MM.1S (cell line): Measurements from ENCODE around the gene NUDT15.
A peak's percentile ranks its signal among the peaks of the same experiment; 100 is the strongest.

Experiments used
- DNase-seq: peaks from one replicate; pipeline ENCODE4 v3.0.0-alpha.2; 2015
- H2AFZ ChIP-seq: fragments of 300-600 bp; sonication (generic); 2 replicates; pipeline ENCODE4 v1.6.0; 2016; ENCODE audit warnings: antibody characterized with exemption, low read length
- H3F3A ChIP-seq: fragments of 300-600 bp; sonication (generic); 2 replicates; pipeline ENCODE4 v1.6.1; 2016; ENCODE audit warnings: mild to moderate bottlenecking, antibody characterized with exemption, low read length, moderate library complexity, mixed read lengths; ENCODE audit not compliant: insufficient read depth
- H3K27ac ChIP-seq: fragments of 300-600 bp; sonication (generic); 2 replicates; pipeline ENCODE4 v1.5.1; 2016; ENCODE audit warnings: mild to moderate bottlenecking, low read length
- H3K27me3 ChIP-seq: fragments of 300-600 bp; sonication (generic); replicated peaks from 2 replicates; pipeline ENCODE4 v1.6.0; 2016; ENCODE audit warnings: low read length; ENCODE audit not compliant: insufficient read depth
- H3K36me3 ChIP-seq: fragments of 300-600 bp; sonication (generic); replicated peaks from 2 replicates; pipeline ENCODE4 v1.6.1; 2016; ENCODE audit warnings: mild to moderate bottlenecking, low read length, mixed read lengths; ENCODE audit not compliant: insufficient read depth
- H3K4me1 ChIP-seq: fragments of 300-600 bp; sonication (generic); 2 replicates; pipeline ENCODE4 v1.6.1; 2016; ENCODE audit warnings: low read length, mixed read lengths
- H3K4me2 ChIP-seq: fragments of 300-600 bp; sonication (generic); 2 replicates; pipeline ENCODE4 v1.6.0; 2016; ENCODE audit warnings: low read depth, low read length
- H3K4me3 ChIP-seq: fragments of 300-600 bp; sonication (generic); 2 replicates; pipeline ENCODE4 v1.5.1; 2016; ENCODE audit warnings: low read length, mixed read lengths
- H3K79me2 ChIP-seq: fragments of 300-600 bp; sonication (generic); 2 replicates; pipeline ENCODE4 v1.6.1; 2016; ENCODE audit warnings: mixed run types, low read length, mixed read lengths
- H3K9ac ChIP-seq: fragments of 300-600 bp; sonication (generic); 2 replicates; pipeline ENCODE4 v1.6.1; 2016; ENCODE audit warnings: low read length, mixed read lengths
- H3K9me2 ChIP-seq: fragments of 300-600 bp; sonication (generic); replicated peaks from 2 replicates; pipeline ENCODE4 v1.6.1; 2016; ENCODE audit warnings: mild to moderate bottlenecking, low read length, mixed read lengths; ENCODE audit not compliant: insufficient read depth
- H3K9me3 ChIP-seq: fragments of 300-600 bp; sonication (generic); replicated peaks from 2 replicates; pipeline ENCODE4 v1.6.1; 2016; ENCODE audit warnings: mild to moderate bottlenecking, low read length, mixed read lengths; ENCODE audit not compliant: insufficient read depth
- H4K20me1 ChIP-seq: fragments of 300-600 bp; sonication (generic); 2 replicates; pipeline ENCODE4 v1.6.1; 2016; ENCODE audit warnings: mild to moderate bottlenecking, low read length, moderate library complexity, mixed read lengths; ENCODE audit not compliant: insufficient read depth
- EZH2 ChIP-seq: fragments of 300-600 bp; sonication (generic); optimal IDR thresholded peaks from 2 replicates; pipeline ENCODE3; 2017; ENCODE audit warnings: low read depth, mild to moderate bottlenecking, antibody characterized with exemption, low read length, mixed read lengths
- EZH2phosphoT487 ChIP-seq: fragments of 300-600 bp; sonication (generic); IDR thresholded peaks from 2 replicates; pipeline ENCODE4 v1.6.1; 2018; ENCODE audit warnings: antibody characterized with exemption, low read length
- TF ChIP-seq, protein P1 (sequence below): fragments of 300-600 bp; sonication (generic); IDR thresholded peaks from 2 replicates; pipeline ENCODE4 v1.5.1; 2016; ENCODE audit warnings: antibody characterized with exemption, low read length, mixed read lengths

The NUDT15 gene

DNA sequence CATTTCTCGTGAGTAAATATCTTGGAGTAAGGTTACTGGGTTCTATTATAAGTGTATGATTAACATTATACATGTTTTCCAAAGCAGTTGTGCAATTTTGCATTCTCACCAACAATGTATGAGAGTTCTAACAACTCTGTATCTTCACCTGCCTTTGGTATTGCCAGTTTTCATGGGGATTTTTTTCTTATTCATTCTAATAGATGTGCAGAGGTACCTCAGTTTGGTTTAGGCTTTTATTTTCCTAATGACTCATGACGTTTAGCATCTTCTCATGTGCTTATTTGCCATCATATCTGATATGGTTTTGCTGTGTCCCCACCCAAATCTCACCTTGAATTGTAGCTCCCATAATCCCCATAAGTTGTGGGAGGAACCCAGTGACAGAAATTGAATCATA lies 7.7 kb upstream of the NUDT15 start:
- TF ChIP-seq EZH2 (no peak), EZH2phosphoT487 (no peak)
- TF ChIP-seq, protein P1, sequence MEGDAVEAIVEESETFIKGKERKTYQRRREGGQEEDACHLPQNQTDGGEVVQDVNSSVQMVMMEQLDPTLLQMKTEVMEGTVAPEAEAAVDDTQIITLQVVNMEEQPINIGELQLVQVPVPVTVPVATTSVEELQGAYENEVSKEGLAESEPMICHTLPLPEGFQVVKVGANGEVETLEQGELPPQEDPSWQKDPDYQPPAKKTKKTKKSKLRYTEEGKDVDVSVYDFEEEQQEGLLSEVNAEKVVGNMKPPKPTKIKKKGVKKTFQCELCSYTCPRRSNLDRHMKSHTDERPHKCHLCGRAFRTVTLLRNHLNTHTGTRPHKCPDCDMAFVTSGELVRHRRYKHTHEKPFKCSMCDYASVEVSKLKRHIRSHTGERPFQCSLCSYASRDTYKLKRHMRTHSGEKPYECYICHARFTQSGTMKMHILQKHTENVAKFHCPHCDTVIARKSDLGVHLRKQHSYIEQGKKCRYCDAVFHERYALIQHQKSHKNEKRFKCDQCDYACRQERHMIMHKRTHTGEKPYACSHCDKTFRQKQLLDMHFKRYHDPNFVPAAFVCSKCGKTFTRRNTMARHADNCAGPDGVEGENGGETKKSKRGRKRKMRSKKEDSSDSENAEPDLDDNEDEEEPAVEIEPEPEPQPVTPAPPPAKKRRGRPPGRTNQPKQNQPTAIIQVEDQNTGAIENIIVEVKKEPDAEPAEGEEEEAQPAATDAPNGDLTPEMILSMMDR, result no peak

DNA sequence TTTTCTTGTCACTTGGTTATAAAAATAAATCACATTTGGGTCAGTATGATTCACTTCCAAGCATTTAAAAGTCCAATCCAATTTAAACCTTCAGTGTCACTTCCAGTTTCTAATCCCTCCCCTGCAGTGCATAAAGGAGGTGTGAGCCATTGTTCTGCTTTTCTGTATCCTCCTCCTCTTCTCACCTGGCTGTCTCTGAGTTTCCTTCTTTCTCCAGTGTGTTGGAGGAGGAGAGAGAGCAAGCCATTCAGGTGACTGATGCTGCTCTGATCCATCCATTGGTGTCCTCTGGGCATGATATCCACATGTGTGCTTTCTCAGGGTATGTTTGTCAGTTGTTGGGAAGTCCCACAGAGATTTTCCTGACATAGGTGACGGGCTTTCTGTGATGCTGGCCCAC lies 1.2 kb downstream of the NUDT15 start:
- no peak for TF ChIP-seq EZH2
- DNase-seq, result no peak

More for the DNA sequence above, 7.7 kb upstream of the NUDT15 start:
- Histone ChIP-seq H3K79me2 (no peaks in the 10 kb centered on the region), H3K4me3 (no peak overlapping the region), H3K27ac (no peak overlapping the region), H3K27me3 (no peaks in the 10 kb centered on the region), H3F3A (no peaks in the 10 kb centered on the region), H3K4me2 (no peak overlapping the region), H4K20me1 (no peaks in the 10 kb centered on the region), H3K4me1 (no peaks in the 10 kb centered on the region), H2AFZ (no peak overlapping the region), H3K9me3 (no peaks in the 10 kb centered on the region), H3K9me2 (no peaks in the 10 kb centered on the region), H3K36me3 (no peaks in the 10 kb centered on the region), H3K9ac (no peak overlapping the region)
- DNase-seq, result no peak

DNA sequence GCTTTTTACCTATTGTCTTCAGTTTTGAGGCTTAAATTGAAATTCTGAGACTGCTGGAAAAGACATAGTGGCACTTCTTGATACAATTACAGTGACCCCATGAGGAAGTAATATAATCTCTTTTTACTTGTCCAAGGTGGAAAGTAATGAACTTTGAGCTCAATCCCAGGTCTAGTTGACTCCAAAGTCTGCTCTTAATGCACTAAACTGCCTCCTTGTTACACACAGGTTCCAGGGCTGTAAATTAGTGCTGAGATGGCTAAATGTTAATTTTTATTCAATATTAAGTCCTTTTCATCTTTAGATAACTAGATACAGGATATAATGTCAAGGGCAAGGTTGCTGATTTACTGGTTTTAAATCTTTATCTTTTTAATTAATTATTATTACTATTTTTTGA lies 2.5 kb downstream of the NUDT15 start:
- no peaks in the 10 kb centered on the region for H3K4me1 ChIP-seq
- H3K4me2 ChIP-seq, result no peak overlapping the region
- no peak overlapping the region for H2AFZ ChIP-seq
- H3K9ac ChIP-seq, result no peak overlapping the region
- H3K9me2 ChIP-seq, result no peaks in the 10 kb centered on the region
- TF ChIP-seq EZH2 (no peak), EZH2phosphoT487 (no peak)
- TF ChIP-seq, protein P1, result no peak
- peaks cover 10% of the 10 kb centered on the region; the same call in 1 of the 2 replicates for H3K79me2 ChIP-seq
- no peak for DNase-seq
- H3K27me3 ChIP-seq, result no peaks in the 10 kb centered on the region
- peaks cover 10% of the 10 kb centered on the region; the same call in 1 of the 2 replicates for H3F3A ChIP-seq
- no peaks in the 10 kb centered on the region for H3K9me3 ChIP-seq
- no peaks in the 10 kb centered on the region for H3K36me3 ChIP-seq
- no peak overlapping the region for H3K4me3 ChIP-seq
- H4K20me1 ChIP-seq, result no peaks in the 10 kb centered on the region
- H3K27ac ChIP-seq, result no peak overlapping the region

More for the DNA sequence above, 1.2 kb downstream of the NUDT15 start:
- peak overlapping the region; percentile 80; the same call in 1 of the 2 replicates for H3K4me3 ChIP-seq
- no peaks in the 10 kb centered on the region for H3K36me3 ChIP-seq
- peak overlapping the region; percentile 84; the same call in 1 of the 2 replicates for H3K9ac ChIP-seq
- peaks cover 10% of the 10 kb centered on the region; the same call in 1 of the 2 replicates for H3F3A ChIP-seq
- H3K27me3 ChIP-seq, result no peaks in the 10 kb centered on the region
- no peak overlapping the region for H2AFZ ChIP-seq
- H3K79me2 ChIP-seq, result peaks cover 10% of the 10 kb centered on the region; the same call in 1 of the 2 replicates
- no peaks in the 10 kb centered on the region for H3K9me2 ChIP-seq
- H3K9me3 ChIP-seq, result no peaks in the 10 kb centered on the region
- H3K4me2 ChIP-seq, result peak overlapping the region; percentile 66
- no peaks in the 10 kb centered on the region for H3K4me1 ChIP-seq
- no peaks in the 10 kb centered on the region for H4K20me1 ChIP-seq
- peak overlapping the region; percentile 8; the same call in 1 of the 2 replicates for H3K27ac ChIP-seq

DNA sequence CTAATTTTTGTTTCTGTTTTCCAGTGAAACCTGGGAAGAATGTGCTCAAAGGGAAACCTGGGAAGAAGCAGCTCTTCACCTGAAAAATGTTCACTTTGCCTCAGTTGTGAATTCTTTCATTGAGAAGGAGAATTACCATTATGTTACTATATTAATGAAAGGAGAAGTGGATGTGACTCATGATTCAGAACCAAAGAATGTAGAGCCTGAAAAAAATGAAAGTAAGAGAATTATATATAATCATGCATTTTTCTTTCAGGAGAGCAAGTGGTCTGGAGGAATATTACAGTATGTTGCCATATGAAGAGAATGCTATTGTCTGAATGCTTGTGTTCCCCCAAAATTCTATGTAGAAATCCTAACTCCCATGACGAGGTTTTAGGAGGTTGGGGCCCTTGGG lies 3.4 kb downstream of the NUDT15 start:
- H3K27me3 ChIP-seq, result no peaks in the 10 kb centered on the region
- no peaks in the 10 kb centered on the region for H3K9me2 ChIP-seq
- H3K9me3 ChIP-seq, result no peaks in the 10 kb centered on the region
- no peaks in the 10 kb centered on the region for H3K4me1 ChIP-seq
- H3K79me2 ChIP-seq, result peaks cover 10% of the 10 kb centered on the region; the same call in 1 of the 2 replicates
- H3K4me3 ChIP-seq, result no peak overlapping the region
- no peak overlapping the region for H3K27ac ChIP-seq
- H2AFZ ChIP-seq, result no peak overlapping the region
- no peak for DNase-seq
- H4K20me1 ChIP-seq, result no peaks in the 10 kb centered on the region
- peaks cover 10% of the 10 kb centered on the region; the same call in 1 of the 2 replicates for H3F3A ChIP-seq
- no peaks in the 10 kb centered on the region for H3K36me3 ChIP-seq
- no peak overlapping the region for H3K9ac ChIP-seq
- TF ChIP-seq, protein P1, result no peak
- TF ChIP-seq EZH2 (no peak), EZH2phosphoT487 (no peak)
- H3K4me2 ChIP-seq, result no peak overlapping the region
